WTC11 (cell line): Measurements from ENCODE around the gene ZBTB7C. TPM values are rescaled to one million over a fixed set of nuclear protein-coding genes. Genes with fewer than 3 reads are reported as not detected.

Experiments used
- ATAC-seq: fragments of 200-7000 bp; cut with Tn5 transposase; 2 replicates; pipeline ENCODE4 v1.10.0; 2021; ENCODE audit warnings: mild to moderate bottlenecking, moderate library complexity
- CTCF ChIA-PET: fragments of 300-600 bp; sonication (Branson Sonifier 250); formaldehyde crosslinking; loops from one replicate; lab custom pipeline; 2021; ENCODE audit warnings: antibody characterized with exemption; lab: Charles Lee
- POLR2A ChIA-PET: fragments of 350-600 bp; sonication (Branson Sonifier 250); formaldehyde crosslinking; loops from one replicate; lab custom pipeline; 2021; ENCODE audit warnings: antibody characterized with exemption; lab: Charles Lee
- DNase-seq: peaks from one replicate; pipeline ENCODE4 v3.0.0; 2021; ENCODE audit warnings: low spot score
- H3K27ac Mint-ChIP-seq: 2 replicates; pipeline ENCODE4 v1.8.0; 2021; ENCODE audit warnings: mixed read lengths
- H3K27me3 Mint-ChIP-seq: 2 replicates; pipeline ENCODE4 v1.8.0; 2021; ENCODE audit warnings: low read depth, mild to moderate bottlenecking, moderate library complexity, mixed read lengths
- H3K36me3 Mint-ChIP-seq: 2 replicates; pipeline ENCODE4 v1.8.0; 2021; ENCODE audit warnings: mixed read lengths
- H3K4me1 Mint-ChIP-seq: 2 replicates; pipeline ENCODE4 v1.8.0; 2022; ENCODE audit warnings: mixed read lengths
- H3K4me3 Mint-ChIP-seq: 2 replicates; pipeline ENCODE4 v1.8.0; 2021; ENCODE audit warnings: mild to moderate bottlenecking, moderate library complexity, mixed read lengths
- H3K9me3 Mint-ChIP-seq: 2 replicates; pipeline ENCODE4 v1.8.0; 2021; ENCODE audit warnings: mixed read lengths
- ATF1 ChIP-seq: sonication (generic); formaldehyde crosslinking; IDR thresholded peaks from 2 replicates; pipeline ENCODE4 v1.8.1; 2023; ENCODE audit warnings: mild to moderate bottlenecking, moderate library complexity, missing genetic modification reagents
- CREB1 ChIP-seq: sonication (generic); formaldehyde crosslinking; IDR thresholded peaks from 2 replicates; pipeline ENCODE4 v1.8.0; 2023; ENCODE audit warnings: mild to moderate bottlenecking, missing genetic modification reagents
- CREM ChIP-seq: sonication (generic); formaldehyde crosslinking; IDR thresholded peaks from 2 replicates; pipeline ENCODE4 v1.8.1; 2022; ENCODE audit warnings: mild to moderate bottlenecking, missing genetic modification reagents, moderate library complexity
- ESRRA ChIP-seq: sonication (generic); formaldehyde crosslinking; IDR thresholded peaks from 2 replicates; pipeline ENCODE4 v1.8.1; 2022; ENCODE audit warnings: mild to moderate bottlenecking, missing genetic modification reagents, borderline replicate concordance
- ETV6 ChIP-seq: sonication (generic); formaldehyde crosslinking; IDR thresholded peaks from 2 replicates; pipeline ENCODE4 v1.8.1; 2022; ENCODE audit warnings: mild to moderate bottlenecking, missing genetic modification reagents
- HMGA2 ChIP-seq: fragments of 250-450 bp; sonication (Bioruptor Pico); IDR thresholded peaks from 2 replicates; pipeline ENCODE4 v1.4.0; 2021; ENCODE audit warnings: mild to moderate bottlenecking, moderate library complexity
- NFYB ChIP-seq: sonication (generic); formaldehyde crosslinking; conservative IDR thresholded peaks from 2 replicates; pipeline ENCODE4 v1.8.0; 2022; ENCODE audit warnings: low read depth, missing genetic modification reagents
- NR3C1 ChIP-seq: sonication (generic); formaldehyde crosslinking; conservative IDR thresholded peaks from 2 replicates; pipeline ENCODE4 v1.8.1; 2023; ENCODE audit warnings: low read depth, mild to moderate bottlenecking, missing genetic modification reagents
- OVOL2 ChIP-seq: fragments of 250-450 bp; sonication (Bioruptor Pico); IDR thresholded peaks from 2 replicates; pipeline ENCODE4 v1.9.0; 2021; ENCODE audit warnings: mild to moderate bottlenecking, borderline replicate concordance
- TEAD1 ChIP-seq: sonication (generic); formaldehyde crosslinking; IDR thresholded peaks from 2 replicates; pipeline ENCODE4 v1.8.0; 2022; ENCODE audit warnings: mild to moderate bottlenecking, missing genetic modification reagents
- ZNF263 ChIP-seq: sonication (generic); formaldehyde crosslinking; IDR thresholded peaks from 2 replicates; pipeline ENCODE4 v1.8.1; 2022; ENCODE audit warnings: low read depth, mild to moderate bottlenecking, moderate library complexity, missing genetic modification reagents
- ZNF317 ChIP-seq: sonication (generic); formaldehyde crosslinking; IDR thresholded peaks from 2 replicates; pipeline ENCODE4 v1.8.1; 2023; ENCODE audit warnings: low read depth, mild to moderate bottlenecking, moderate library complexity, missing genetic modification reagents, borderline replicate concordance
- ZNF416 ChIP-seq: fragments of 250-450 bp; sonication (Bioruptor Pico); IDR thresholded peaks from 2 replicates; pipeline ENCODE4 v1.9.0; 2021; ENCODE audit warnings: mild to moderate bottlenecking, inconsistent platforms
- ZNF423 ChIP-seq: fragments of 250-450 bp; sonication (Bioruptor Pico); IDR thresholded peaks from 2 replicates; pipeline ENCODE4 v2.1.2; 2022; ENCODE audit warnings: mild to moderate bottlenecking, moderate library complexity
- ZNF532 ChIP-seq: fragments of 250-450 bp; sonication (Bioruptor Pico); IDR thresholded peaks from 2 replicates; pipeline ENCODE4 v1.9.0; 2021; ENCODE audit warnings: mild to moderate bottlenecking, borderline replicate concordance
- ZNF671 ChIP-seq: fragments of 250-450 bp; sonication (Bioruptor Pico); IDR thresholded peaks from 2 replicates; pipeline ENCODE4 v1.8.0; 2021; ENCODE audit warnings: mild to moderate bottlenecking
- total RNA-seq: library from RNA; stranded (reverse); gene quantifications from 3 replicates; pipeline ENCODE4 v1.2.3, GENCODE V29; 2021
- TF ChIP-seq, protein P1 (sequence below): sonication (generic); formaldehyde crosslinking; IDR thresholded peaks from 2 replicates; pipeline ENCODE4 v1.8.1; 2023; ENCODE audit warnings: mild to moderate bottlenecking, missing genetic modification reagents, moderate library complexity
- TF ChIP-seq, protein P2 (sequence below): sonication (generic); formaldehyde crosslinking; IDR thresholded peaks from 2 replicates; pipeline ENCODE4 v1.8.0; 2022; ENCODE audit warnings: mild to moderate bottlenecking, missing genetic modification reagents
- TF ChIP-seq, protein P3 (sequence below): sonication (generic); formaldehyde crosslinking; IDR thresholded peaks from 2 replicates; pipeline ENCODE4 v1.8.0; 2022; ENCODE audit warnings: missing genetic modification reagents
- TF ChIP-seq, protein P4 (sequence below): sonication (generic); formaldehyde crosslinking; IDR thresholded peaks from 2 replicates; pipeline ENCODE4 v1.8.0; 2022; ENCODE audit warnings: mild to moderate bottlenecking, missing genetic modification reagents
- TF ChIP-seq, protein P5 (sequence below): sonication (generic); formaldehyde crosslinking; IDR thresholded peaks from 2 replicates; pipeline ENCODE4 v1.8.0; 2022; ENCODE audit warnings: mild to moderate bottlenecking, missing genetic modification reagents

The ZBTB7C gene
- total RNA-seq, 1 experiment from 2014 or later = 0.48 TPM

DNA sequence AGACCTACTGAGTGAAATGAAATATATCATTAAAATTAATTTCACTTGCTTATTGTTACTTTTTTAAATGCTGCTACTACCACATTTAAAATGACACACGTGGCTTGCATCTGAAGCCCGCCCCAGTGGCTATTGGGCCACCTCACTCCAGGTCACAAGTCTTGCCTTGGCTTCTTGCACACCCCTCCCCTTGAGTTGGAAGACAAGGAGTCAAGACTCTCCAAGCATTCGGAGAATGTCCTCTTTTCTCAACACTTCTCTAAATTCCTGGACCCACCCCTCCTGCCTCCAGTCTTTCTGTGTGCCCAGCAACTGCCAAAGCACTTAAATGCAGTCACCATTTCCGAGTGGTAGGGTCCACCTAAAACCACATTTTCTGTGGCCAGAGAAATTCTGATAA, 73.4 kb downstream of the ZBTB7C start:
- TF ChIP-seq ZNF416 (CRISPR knock-in tag) (no peak), ATF1 (no peak), NFYB (CRISPR knock-in tag) (no peak), ZNF263 (CRISPR knock-in tag) (no peak), CREB1 (CRISPR knock-in tag) (no peak), ETV6 (CRISPR knock-in tag) (no peak), ZNF423 (no peak), CREM (CRISPR knock-in tag) (no peak), TEAD1 (CRISPR knock-in tag) (no peak)
- TF ChIP-seq, protein P1, sequence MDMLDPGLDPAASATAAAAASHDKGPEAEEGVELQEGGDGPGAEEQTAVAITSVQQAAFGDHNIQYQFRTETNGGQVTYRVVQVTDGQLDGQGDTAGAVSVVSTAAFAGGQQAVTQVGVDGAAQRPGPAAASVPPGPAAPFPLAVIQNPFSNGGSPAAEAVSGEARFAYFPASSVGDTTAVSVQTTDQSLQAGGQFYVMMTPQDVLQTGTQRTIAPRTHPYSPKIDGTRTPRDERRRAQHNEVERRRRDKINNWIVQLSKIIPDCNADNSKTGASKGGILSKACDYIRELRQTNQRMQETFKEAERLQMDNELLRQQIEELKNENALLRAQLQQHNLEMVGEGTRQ (CRISPR knock-in tag) = no peak
- TF ChIP-seq, protein P2, sequence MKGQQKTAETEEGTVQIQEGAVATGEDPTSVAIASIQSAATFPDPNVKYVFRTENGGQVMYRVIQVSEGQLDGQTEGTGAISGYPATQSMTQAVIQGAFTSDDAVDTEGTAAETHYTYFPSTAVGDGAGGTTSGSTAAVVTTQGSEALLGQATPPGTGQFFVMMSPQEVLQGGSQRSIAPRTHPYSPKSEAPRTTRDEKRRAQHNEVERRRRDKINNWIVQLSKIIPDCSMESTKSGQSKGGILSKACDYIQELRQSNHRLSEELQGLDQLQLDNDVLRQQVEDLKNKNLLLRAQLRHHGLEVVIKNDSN = no peak
- Mint-ChIP-seq H3K36me3 (no peaks in the 10 kb centered on the region), H3K27me3 (no peaks in the 10 kb centered on the region), H3K27ac (no peak overlapping the region), H3K4me1 (peaks cover 23% of the 10 kb centered on the region), H3K4me3 (no peak overlapping the region), H3K9me3 (no peaks in the 10 kb centered on the region)
- POLR2A ChIA-PET = no interaction called here
- DNase-seq = no peak
- ATAC-seq = 0 out of 2 replicates have a peak, but pooled peaks have one; percentile 34
- CTCF ChIA-PET = interaction anchor here (1.0 to 1.5 kb wide), 5 partner anchors 10 to 110 kb away, joined by 3 to 10 read pairs (median 4); no protein-coding TSS in a partner anchor

DNA sequence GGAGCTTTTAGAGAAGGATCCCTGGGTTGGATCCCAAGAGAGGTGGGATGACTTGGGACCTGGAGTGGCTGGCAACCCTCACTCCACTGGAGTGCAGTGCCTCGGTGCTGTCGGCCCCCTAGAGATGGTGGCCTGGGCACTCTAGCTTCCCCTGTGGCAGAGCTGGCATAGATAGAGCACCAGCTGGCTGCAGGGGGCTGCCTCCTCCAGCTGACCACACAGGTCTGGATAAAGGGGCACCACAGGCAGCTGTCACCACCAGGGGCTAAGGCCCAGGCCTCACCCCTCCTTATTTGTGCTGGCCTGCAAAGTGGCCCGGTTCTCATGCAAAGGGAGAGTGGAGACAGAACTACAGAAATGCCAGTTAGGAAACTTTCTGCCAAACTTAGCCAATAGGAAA, 74.3 kb downstream of the ZBTB7C start:
- Mint-ChIP-seq H3K36me3 (no peaks in the 10 kb centered on the region), H3K4me1 (peaks cover 31% of the 10 kb centered on the region), H3K4me3 (no peak overlapping the region), H3K27me3 (no peaks in the 10 kb centered on the region), H3K27ac (no peak overlapping the region), H3K9me3 (no peaks in the 10 kb centered on the region)
- ATAC-seq = no peak
- TF ChIP-seq ZNF671 (CRISPR knock-in tag) (no peak), ZNF317 (no peak), HMGA2 (no peak)
- TF ChIP-seq, protein P3, sequence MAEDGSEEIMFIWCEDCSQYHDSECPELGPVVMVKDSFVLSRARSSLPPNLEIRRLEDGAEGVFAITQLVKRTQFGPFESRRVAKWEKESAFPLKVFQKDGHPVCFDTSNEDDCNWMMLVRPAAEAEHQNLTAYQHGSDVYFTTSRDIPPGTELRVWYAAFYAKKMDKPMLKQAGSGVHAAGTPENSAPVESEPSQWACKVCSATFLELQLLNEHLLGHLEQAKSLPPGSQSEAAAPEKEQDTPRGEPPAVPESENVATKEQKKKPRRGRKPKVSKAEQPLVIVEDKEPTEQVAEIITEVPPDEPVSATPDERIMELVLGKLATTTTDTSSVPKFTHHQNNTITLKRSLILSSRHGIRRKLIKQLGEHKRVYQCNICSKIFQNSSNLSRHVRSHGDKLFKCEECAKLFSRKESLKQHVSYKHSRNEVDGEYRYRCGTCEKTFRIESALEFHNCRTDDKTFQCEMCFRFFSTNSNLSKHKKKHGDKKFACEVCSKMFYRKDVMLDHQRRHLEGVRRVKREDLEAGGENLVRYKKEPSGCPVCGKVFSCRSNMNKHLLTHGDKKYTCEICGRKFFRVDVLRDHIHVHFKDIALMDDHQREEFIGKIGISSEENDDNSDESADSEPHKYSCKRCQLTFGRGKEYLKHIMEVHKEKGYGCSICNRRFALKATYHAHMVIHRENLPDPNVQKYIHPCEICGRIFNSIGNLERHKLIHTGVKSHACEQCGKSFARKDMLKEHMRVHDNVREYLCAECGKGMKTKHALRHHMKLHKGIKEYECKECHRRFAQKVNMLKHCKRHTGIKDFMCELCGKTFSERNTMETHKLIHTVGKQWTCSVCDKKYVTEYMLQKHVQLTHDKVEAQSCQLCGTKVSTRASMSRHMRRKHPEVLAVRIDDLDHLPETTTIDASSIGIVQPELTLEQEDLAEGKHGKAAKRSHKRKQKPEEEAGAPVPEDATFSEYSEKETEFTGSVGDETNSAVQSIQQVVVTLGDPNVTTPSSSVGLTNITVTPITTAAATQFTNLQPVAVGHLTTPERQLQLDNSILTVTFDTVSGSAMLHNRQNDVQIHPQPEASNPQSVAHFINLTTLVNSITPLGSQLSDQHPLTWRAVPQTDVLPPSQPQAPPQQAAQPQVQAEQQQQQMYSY (CRISPR knock-in tag) = no peak
- TF ChIP-seq, protein P2 = no peak
- ChIA-PET POLR2A (no interaction called here), CTCF (interaction anchor here (1.5 to 1.6 kb wide), 2 partner anchors 40 to 111 kb away, joined by 4 to 7 read pairs; no protein-coding TSS in a partner anchor)
- no peak for DNase-seq

DNA sequence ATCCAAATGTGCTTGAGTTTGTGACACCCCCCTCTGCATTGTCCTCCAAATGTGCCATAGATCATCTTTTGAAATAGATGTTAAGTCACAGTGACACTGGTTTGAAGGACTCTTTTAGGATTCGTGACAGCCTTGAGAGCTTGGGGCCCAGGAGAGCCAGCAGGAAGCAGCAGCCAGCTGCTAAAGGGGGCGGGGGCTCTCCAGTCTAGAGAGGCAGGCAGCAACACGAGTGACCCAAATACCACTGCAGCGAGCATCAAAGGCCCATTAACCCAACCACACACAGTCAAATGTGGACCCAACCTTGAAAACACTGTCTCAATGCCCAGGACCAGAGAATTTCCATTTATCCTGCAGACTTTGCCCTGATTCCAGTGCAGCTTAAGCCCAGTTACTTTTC, 75.6 kb downstream of the ZBTB7C start:
- CTCF ChIA-PET = interaction anchor here (1.0 to 2.3 kb wide), 4 partner anchors 10 to 112 kb away, joined by 4 to 6 read pairs (median 4); no protein-coding TSS in a partner anchor
- Mint-ChIP-seq H3K27me3 (no peaks in the 10 kb centered on the region), H3K27ac (no peak overlapping the region), H3K9me3 (no peaks in the 10 kb centered on the region), H3K4me1 (peaks cover 26% of the 10 kb centered on the region), H3K4me3 (no peak overlapping the region), H3K36me3 (no peaks in the 10 kb centered on the region)
- DNase-seq (peak; percentile 24), ATAC-seq (peak; percentile 74)
- POLR2A ChIA-PET = interaction anchor here (0.6 kb wide), 1 partner anchor 24 kb away, joined by 3 read pairs; no protein-coding TSS in a partner anchor
- TF ChIP-seq ZNF532 (CRISPR knock-in tag) = no peak
- TF ChIP-seq, protein P4, sequence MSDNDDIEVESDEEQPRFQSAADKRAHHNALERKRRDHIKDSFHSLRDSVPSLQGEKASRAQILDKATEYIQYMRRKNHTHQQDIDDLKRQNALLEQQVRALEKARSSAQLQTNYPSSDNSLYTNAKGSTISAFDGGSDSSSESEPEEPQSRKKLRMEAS (CRISPR knock-in tag) = no peak
- no peak for TF ChIP-seq NR3C1 (CRISPR knock-in tag)
- no peak for TF ChIP-seq ZNF423
- TF ChIP-seq ESRRA (CRISPR knock-in tag) = no peak
- no peak for TF ChIP-seq OVOL2
- TF ChIP-seq, protein P5, sequence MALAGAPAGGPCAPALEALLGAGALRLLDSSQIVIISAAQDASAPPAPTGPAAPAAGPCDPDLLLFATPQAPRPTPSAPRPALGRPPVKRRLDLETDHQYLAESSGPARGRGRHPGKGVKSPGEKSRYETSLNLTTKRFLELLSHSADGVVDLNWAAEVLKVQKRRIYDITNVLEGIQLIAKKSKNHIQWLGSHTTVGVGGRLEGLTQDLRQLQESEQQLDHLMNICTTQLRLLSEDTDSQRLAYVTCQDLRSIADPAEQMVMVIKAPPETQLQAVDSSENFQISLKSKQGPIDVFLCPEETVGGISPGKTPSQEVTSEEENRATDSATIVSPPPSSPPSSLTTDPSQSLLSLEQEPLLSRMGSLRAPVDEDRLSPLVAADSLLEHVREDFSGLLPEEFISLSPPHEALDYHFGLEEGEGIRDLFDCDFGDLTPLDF (CRISPR knock-in tag) = no peak
